Epithelial cell of proximal tubule (primary cell): ENCODE measurements around the gene HOXC9. TPM values are rescaled to one million over a fixed set of nuclear protein-coding genes. Genes with fewer than 3 reads are reported as not detected.
A peak's percentile ranks its signal among the peaks of the same experiment; 100 is the strongest.

Experiments
- DNase-seq: peaks from one replicate; pipeline ENCODE4 v3.0.0-alpha.2; 2011; ENCODE audit warnings: low read depth
- H3K4me3 ChIP-seq: 2 replicates; pipeline ENCODE4 v1.5.1; 2011; ENCODE audit warnings: low read depth, mild to moderate bottlenecking, low read length
- total RNA-seq: library from RNA; depleted of rRNA; stranded (reverse); fragments of >200 nt; gene quantifications from 2 replicates; pipeline ENCODE4 v1.2.3, GENCODE V29; 2015
- TF ChIP-seq, protein P1 (sequence below): conservative IDR thresholded peaks from 2 replicates; pipeline ENCODE4 v1.5.1; 2012; ENCODE audit warnings: low read depth, mild to moderate bottlenecking, low read length

HOXC9 gene
- total RNA-seq, 1 donor from 2014 or later, result 11.0 TPM

DNA sequence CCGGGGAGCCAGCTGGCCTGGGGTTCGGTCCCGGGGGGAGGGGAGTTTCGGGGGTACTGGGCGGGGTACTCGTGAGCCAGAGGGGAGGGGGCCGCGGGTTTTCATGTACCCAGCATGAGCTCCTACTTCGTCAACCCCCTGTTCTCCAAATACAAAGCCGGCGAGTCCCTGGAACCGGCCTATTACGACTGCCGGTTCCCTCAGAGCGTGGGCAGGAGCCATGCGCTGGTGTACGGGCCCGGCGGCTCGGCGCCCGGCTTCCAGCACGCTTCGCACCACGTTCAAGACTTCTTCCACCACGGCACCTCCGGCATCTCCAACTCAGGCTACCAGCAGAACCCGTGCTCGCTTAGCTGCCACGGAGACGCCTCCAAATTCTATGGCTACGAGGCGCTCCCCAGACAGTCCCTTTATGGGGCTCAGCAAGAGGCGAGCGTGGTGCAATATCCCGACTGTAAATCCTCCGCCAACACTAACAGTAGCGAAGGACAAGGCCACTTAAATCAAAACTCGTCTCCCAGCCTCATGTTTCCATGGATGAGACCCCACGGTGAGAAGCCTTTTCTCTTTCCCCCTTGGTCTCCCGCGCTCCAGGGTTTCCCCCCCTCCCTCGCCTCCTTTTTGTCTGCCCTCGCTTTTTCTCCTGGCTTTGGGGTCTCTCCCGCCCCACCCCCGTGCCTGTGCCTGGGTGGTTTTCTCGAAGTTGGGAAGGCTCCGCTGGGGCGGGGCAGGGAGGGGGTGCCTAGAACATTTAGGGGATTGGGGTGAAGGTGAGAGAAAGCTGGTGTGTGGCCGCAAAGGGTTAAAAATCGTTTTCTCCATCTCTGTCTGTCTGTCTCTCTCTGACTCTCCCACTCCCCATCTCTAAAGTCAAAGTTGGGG, 9.5 kb downstream of the HOXC9 start:
- TF ChIP-seq, protein P1, sequence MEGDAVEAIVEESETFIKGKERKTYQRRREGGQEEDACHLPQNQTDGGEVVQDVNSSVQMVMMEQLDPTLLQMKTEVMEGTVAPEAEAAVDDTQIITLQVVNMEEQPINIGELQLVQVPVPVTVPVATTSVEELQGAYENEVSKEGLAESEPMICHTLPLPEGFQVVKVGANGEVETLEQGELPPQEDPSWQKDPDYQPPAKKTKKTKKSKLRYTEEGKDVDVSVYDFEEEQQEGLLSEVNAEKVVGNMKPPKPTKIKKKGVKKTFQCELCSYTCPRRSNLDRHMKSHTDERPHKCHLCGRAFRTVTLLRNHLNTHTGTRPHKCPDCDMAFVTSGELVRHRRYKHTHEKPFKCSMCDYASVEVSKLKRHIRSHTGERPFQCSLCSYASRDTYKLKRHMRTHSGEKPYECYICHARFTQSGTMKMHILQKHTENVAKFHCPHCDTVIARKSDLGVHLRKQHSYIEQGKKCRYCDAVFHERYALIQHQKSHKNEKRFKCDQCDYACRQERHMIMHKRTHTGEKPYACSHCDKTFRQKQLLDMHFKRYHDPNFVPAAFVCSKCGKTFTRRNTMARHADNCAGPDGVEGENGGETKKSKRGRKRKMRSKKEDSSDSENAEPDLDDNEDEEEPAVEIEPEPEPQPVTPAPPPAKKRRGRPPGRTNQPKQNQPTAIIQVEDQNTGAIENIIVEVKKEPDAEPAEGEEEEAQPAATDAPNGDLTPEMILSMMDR, result no peak
- H3K4me3 ChIP-seq, result peak overlapping the region; percentile 61
- DNase-seq, result no peak

DNA sequence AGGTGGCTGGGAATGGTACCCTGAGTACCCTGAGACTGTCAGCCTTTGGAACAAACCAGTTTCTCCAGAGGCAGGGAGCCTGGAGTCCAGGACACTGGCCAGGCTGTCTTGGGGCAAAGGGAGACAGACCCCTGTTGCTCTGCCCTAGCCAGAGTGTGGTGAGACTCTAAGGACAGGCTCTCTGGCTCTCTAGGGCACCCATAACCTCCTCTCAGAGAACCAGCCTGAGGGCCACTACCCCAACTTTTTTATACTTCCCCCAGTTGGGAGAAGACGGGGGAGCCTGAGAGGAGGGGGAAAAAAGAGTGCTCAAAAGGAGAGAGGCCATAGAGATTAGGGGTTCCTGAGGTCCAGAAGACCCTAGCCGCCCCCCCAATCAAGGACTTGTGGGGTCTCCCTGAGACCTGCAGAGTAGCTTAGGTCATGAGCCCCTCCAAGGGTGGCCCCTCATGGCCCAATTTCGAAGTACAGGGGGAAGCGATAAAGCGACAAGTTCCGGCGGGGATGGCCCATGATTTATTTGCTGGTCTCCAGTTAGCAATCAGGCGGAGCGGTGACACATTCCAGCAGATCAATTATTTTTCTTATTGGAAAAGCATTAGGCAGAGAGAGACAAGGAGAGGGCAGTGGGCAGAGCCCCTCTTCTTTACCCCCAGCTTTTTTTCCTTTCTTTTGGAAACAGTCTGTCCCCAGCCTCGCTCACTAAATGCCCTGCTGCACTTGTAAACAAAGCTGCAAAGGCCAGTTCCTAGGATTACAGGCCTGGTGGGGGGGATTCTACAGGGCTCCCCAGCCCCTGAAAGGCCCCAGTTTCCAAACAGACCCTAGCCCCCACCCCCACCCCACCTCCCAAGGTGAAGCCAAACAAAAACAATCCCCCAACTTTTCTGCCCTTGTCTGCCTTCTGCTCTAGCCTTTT, 10.4 kb downstream of the HOXC9 start:
- H3K4me3 ChIP-seq, result peak overlapping the region; percentile 61

DNA sequence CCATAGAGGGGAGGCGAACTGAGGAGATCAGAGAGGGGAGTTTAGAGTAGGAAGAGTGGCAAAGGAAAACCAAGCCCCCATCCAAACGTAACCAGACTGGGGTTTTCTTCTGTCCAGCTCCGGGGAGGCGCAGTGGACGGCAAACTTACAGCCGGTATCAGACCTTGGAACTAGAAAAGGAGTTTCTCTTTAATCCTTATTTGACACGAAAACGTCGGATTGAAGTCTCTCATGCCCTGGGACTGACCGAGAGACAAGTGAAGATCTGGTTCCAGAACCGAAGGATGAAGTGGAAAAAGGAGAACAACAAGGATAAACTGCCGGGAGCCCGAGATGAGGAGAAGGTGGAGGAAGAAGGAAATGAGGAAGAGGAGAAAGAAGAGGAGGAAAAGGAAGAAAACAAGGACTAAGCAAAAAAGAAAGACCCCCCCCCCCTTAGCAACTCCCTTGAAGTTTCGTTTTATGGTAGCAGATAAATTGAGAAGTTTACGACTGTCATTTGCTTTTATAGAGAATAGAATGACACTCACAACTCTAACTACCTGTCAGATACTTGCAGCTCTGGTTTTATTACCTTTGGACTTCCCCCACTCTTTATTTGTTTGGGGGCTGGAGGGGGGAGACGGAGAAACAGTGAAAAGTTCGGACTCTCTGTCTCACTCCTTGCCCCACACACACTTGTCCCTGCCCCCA, 11.2 kb downstream of the HOXC9 start:
- peak overlapping the region; percentile 61 for H3K4me3 ChIP-seq
- DNase-seq, result no peak
- TF ChIP-seq, protein P1, result no peak

More for the DNA sequence above, 10.4 kb downstream of the HOXC9 start:
- TF ChIP-seq, protein P1, result no peak
- no peak for DNase-seq

DNA sequence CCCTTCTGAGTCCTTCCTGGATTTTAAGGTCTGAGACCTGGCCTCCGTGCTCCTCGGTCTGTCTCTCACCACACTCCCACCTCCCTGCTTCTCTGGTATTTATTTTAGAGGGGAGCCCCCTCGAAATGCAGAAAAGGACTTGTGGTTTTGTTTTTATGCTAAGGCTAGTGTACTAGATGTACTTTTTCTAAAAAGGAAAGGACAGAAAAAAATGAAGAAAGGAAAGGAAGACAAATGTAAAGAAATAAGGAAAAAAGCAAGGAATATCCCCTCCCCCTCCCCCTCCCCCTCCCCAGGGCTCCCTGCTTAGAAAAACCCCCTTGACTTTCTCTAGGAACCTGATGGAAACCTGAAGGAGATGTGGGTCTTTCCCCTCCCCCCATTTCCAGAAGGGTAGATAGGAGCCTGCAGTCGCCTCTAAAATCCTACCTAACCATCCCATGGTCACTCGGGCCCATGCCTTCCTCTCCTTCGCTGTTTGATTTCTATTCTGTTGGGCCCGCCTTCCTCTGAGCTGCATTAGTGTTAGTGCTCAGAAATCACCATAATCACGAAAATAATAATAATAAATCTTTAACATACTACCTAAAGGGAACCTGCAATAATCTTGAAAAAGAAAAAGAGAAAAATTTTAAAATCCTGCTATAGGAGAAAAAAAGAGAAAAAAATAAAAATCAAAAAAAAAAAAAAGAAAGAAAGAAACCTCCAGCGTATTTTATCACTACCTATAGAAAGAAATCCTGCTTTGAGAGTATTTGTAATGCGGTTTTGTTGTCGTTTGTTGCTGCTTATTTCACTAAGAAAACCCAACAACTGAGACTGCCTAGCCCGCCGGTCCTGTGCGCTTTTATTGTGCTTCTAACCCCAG, 11.9 kb downstream of the HOXC9 start:
- peak overlapping the region; percentile 61 for H3K4me3 ChIP-seq
- TF ChIP-seq, protein P1, result no peak
- no peak for DNase-seq

DNA sequence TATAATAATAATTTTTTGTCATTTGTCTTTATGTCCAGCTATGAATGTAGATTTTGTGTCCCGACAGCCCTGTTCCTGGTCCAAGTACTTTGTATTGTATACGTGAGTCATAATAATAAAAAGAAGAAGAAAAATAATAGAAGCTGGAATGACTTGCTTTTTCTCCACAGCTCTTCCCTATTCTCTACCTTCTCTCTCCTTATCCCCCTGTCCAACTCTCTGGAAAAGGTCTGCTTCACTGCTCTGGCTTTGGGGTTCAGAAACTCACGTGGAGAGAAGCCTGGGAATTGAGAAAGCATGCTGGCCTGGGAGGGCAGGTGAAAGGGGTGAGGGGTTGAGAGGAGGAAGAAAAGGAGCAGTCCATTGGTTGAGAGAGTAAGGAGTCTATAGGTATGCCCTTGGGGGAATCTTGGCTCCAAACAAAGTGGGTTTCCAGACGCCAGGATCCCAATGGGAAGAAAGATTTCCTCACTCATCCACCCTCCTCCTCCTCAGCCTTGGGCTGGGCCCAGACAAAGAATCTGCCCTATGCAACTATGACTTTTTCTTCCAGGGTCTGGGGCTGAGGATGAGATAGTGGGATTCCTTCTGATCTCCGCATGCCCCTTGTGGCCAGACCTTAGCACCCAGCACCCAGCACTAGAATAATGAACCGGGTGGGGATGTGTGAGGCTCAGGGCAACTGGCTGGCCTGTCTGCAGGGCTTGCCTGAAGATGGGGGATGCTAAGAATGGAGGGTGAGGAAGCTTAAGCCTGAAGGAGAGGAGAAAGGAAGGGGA, 12.9 kb downstream of the HOXC9 start:
- no peak for DNase-seq
- TF ChIP-seq, protein P1, result peak; percentile 32
- H3K4me3 ChIP-seq, result no peak overlapping the region
